AG09319 (cell line): ENCODE measurements around the gene C2orf74.

Experiments
- DNase-seq: peaks from one replicate; pipeline ENCODE4 v3.0.0-alpha.2; 2010; ENCODE audit warnings: low read depth; ENCODE audit errors: extremely low read depth
- TF ChIP-seq, protein P1 (sequence below): IDR thresholded peaks from 2 replicates; pipeline ENCODE4 v1.5.1; 2011; ENCODE audit warnings: low read depth, mild to moderate bottlenecking, inconsistent platforms, low read length, moderate library complexity

Gene C2orf74

DNA sequence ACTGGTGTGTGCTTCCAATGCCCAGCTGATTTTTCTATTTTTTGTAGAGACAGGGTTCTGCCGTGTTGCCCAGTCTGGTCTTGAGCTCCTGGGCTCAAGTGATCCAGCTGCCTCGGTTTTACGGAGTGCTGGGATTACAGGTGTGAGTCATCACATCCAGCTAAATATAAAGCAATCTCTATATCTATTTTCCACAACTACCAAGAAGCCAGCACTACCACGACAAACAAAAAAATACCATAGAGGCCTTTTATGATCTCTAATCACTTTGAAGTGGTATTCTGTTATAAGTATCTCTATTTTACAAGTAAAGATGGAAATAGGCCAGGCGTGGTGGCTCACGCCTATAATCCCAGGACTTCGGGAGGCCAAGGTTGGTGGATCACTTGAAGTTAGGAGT is 34.7 kb downstream of the C2orf74 start:
- no peak for DNase-seq
- TF ChIP-seq, protein P1, sequence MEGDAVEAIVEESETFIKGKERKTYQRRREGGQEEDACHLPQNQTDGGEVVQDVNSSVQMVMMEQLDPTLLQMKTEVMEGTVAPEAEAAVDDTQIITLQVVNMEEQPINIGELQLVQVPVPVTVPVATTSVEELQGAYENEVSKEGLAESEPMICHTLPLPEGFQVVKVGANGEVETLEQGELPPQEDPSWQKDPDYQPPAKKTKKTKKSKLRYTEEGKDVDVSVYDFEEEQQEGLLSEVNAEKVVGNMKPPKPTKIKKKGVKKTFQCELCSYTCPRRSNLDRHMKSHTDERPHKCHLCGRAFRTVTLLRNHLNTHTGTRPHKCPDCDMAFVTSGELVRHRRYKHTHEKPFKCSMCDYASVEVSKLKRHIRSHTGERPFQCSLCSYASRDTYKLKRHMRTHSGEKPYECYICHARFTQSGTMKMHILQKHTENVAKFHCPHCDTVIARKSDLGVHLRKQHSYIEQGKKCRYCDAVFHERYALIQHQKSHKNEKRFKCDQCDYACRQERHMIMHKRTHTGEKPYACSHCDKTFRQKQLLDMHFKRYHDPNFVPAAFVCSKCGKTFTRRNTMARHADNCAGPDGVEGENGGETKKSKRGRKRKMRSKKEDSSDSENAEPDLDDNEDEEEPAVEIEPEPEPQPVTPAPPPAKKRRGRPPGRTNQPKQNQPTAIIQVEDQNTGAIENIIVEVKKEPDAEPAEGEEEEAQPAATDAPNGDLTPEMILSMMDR: no peak

DNA sequence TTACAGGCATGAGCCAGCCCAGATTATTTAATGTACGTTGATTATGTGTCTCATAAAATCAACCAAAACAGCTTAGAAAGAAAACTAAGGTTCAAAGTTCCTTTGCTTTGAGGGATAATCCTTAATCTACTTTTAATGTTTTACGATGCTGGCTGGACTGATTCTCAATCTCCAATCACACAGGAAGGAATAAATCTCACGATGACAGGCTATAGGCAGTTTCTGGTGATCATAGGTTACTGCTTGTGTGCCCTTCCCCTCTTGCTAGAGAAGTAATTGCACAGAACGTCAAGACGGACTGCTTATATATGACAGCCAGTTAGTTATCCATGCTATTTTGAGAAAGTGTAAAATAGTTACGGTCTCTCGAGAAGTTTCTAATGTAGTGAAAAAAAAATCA is 43.1 kb downstream of the C2orf74 start:
- DNase-seq: no peak
- TF ChIP-seq, protein P1: no peak

DNA sequence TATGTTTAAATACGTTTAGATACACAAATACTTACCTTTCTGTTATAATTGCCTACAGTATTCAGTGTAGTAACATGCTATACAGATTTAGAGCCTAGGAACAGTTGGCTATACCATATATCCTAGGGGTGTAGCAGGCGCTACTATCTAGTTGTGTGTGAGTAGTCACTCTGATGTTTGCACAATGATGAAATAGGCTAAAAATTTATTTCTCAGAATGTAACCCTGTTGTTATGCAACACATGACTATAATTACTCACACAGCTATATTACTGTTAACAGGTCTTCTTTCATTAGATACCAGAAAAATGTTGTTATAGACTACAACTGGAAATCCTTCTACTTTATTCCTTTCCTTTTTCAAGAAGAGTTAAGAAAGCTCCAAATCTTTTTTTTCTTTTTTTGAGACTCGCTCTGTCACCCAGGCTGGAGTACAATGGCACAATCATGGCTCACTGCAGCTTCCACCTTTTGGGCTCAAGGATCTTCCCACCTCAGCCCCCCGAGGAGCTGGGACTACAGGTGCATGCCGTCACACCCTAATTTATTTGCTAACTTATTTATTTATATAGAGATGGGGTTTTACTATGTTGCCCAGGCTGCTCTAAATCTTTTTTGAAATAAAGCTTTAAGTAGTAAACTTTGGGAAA is 48.5 kb downstream of the C2orf74 start:
- TF ChIP-seq, protein P1: no peak
- DNase-seq: peak; percentile 15

DNA sequence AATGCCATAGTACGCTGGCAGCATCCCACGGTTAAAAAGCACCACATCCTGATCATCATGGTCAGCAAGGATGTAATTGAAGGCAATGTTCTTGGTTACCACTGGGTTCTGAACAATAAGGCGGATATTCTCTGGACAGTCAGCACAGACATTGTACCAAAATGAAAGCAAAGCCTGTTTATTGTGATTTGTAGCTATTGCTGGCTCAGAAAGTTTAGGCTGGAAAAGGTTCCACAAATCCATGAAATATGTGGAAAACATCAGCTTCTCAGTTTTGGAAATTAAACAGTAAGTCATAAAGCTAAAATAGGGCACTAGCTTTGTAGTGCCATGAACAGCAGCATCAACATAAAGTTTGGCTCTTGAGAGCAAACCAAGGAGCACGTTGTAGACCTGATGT is 52.2 kb downstream of the C2orf74 start:
- TF ChIP-seq, protein P1: no peak
- no peak for DNase-seq
